Osteocyte (in vitro differentiated cells): ENCODE measurements around the gene RCSD1. TPM values are rescaled to one million over a fixed set of nuclear protein-coding genes. Genes with fewer than 3 reads are reported as not detected.
"Not testable (repeated sequence)": the region's sequence is repeated elsewhere in the genome, so short reads cannot be mapped to it uniquely, and the experiment has no call there.

Source experiments
- DNase-seq: peaks from one replicate; pipeline ENCODE4 v3.0.0; 2021; ENCODE audit warnings: mixed read lengths; ENCODE audit not compliant: unreplicated experiment; ENCODE audit errors: extremely low spot score
- H3K27ac Mint-ChIP-seq: one replicate; pipeline ENCODE4 v1.8.0; 2021; ENCODE audit warnings: mild to moderate bottlenecking, mixed read lengths; ENCODE audit not compliant: unreplicated experiment
- H3K27me3 Mint-ChIP-seq: one replicate; pipeline ENCODE4 v1.8.0; 2021; ENCODE audit warnings: mixed read lengths; ENCODE audit not compliant: unreplicated experiment
- H3K36me3 Mint-ChIP-seq: one replicate; pipeline ENCODE4 v1.8.0; 2021; ENCODE audit warnings: mixed read lengths; ENCODE audit not compliant: unreplicated experiment
- H3K4me1 Mint-ChIP-seq: one replicate; pipeline ENCODE4 v1.8.0; 2021; ENCODE audit warnings: mixed read lengths; ENCODE audit not compliant: unreplicated experiment
- H3K4me3 Mint-ChIP-seq: one replicate; pipeline ENCODE4 v1.8.0; 2021; ENCODE audit warnings: mild to moderate bottlenecking, moderate library complexity, mixed read lengths; ENCODE audit not compliant: unreplicated experiment
- H3K9me3 Mint-ChIP-seq: one replicate; pipeline ENCODE4 v1.8.0; 2021; ENCODE audit warnings: mixed read lengths; ENCODE audit not compliant: unreplicated experiment
- total RNA-seq: library from RNA; stranded (reverse); gene quantifications from 2 replicates; pipeline ENCODE4 v1.2.1, GENCODE V29; 2021
- TF ChIP-seq, protein P1 (sequence below): fragments of 200-600 bp; sonication (generic); IDR thresholded peaks from 2 replicates; pipeline ENCODE4 v1.5.0; 2021; ENCODE audit warnings: antibody characterized with exemption, mild to moderate bottlenecking, moderate library complexity

Gene RCSD1
- total RNA-seq, 1 donor from 2014 or later = not detected

DNA sequence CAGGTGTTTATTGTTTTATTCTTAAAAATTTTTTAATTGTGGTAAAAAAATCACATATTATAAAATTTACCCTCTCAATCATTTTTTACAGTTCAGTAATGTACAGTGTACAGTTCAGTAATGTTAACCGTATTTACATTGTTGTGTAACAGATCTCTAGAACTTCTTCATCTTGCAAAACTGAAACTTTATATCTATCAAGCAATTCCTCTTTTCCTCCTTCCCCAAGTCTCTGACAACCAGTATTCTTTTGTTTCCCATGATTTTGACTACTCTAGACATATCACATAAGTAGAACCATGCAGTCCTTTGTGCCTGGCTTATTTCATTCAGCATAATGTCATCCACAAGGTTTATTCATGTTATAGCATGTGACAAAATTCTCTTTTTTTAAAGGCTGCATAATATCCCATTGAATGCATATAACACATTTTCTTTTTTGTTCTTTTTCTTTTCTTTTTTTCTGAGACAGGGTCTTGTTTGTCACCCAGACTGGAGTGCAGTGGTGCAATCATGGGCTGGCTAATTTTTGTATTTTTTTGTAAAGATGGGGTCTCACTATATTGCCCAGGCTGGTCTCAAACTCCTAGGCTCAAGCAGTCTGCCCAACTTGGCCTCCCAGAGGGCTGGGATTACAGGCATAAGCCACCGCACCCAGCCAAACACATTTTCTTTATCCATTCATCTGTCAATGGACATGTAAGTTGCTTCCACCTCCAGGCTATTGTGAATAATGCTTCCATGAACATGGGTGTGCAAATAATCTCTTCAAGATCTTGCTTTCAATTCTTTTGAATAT, 17.2 kb upstream of the RCSD1 start:
- Mint-ChIP-seq H3K4me3 (no peak overlapping the region), H3K27me3 (peaks cover 38% of the 10 kb centered on the region), H3K9me3 (peaks cover 6% of the 10 kb centered on the region), H3K27ac (no peak overlapping the region), H3K4me1 (peaks cover 11% of the 10 kb centered on the region), H3K36me3 (no peaks in the 10 kb centered on the region)
- peak; percentile 44 for DNase-seq
- TF ChIP-seq, protein P1, sequence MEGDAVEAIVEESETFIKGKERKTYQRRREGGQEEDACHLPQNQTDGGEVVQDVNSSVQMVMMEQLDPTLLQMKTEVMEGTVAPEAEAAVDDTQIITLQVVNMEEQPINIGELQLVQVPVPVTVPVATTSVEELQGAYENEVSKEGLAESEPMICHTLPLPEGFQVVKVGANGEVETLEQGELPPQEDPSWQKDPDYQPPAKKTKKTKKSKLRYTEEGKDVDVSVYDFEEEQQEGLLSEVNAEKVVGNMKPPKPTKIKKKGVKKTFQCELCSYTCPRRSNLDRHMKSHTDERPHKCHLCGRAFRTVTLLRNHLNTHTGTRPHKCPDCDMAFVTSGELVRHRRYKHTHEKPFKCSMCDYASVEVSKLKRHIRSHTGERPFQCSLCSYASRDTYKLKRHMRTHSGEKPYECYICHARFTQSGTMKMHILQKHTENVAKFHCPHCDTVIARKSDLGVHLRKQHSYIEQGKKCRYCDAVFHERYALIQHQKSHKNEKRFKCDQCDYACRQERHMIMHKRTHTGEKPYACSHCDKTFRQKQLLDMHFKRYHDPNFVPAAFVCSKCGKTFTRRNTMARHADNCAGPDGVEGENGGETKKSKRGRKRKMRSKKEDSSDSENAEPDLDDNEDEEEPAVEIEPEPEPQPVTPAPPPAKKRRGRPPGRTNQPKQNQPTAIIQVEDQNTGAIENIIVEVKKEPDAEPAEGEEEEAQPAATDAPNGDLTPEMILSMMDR = no peak

DNA sequence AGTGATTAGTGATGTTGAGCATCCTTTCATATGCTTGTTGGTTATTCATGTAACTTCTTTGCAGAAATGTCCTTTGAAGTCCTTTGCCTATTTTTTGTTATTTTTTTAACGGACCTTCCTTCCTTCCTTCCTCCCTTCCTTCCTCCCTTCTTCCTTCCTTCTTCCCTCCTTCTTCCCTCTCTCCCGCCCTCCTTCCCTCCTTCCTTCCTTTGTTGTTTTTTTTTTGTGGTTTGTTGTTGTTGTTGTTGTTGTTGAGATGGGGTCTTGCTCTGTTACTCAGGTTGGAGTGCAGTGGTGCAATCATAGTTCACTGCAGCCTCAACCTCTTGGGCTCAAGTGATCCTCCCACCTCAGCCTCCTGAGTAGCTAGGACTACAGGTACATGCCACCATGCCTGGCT, 16.0 kb upstream of the RCSD1 start:
- peaks cover 16% of the 10 kb centered on the region for H3K4me1 Mint-ChIP-seq
- not testable (repeated sequence) for H3K27ac Mint-ChIP-seq, H3K9me3 Mint-ChIP-seq, H3K36me3 Mint-ChIP-seq, H3K4me3 Mint-ChIP-seq, DNase-seq
- peaks cover 34% of the 10 kb centered on the region for H3K27me3 Mint-ChIP-seq

DNA sequence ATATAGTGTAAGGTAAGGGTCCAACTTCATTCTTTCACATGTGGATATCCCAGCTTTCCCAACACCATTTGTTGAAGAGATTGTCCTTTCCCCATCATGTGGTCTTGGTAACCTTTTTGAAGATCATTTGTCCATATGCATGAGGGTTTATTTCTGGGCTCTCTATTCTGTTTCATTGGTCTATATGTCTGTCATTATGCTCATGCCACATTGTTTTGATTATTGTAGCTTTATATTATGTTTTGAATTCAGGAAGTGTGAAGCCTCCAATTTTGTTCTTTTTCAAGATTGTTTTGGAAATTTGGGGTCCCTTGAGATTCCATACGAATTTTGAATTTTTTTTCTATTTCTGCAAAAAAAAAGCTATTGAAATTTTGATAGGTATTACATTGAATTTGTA, 15.2 kb upstream of the RCSD1 start:
- Mint-ChIP-seq H3K27me3 (peaks cover 28% of the 10 kb centered on the region), H3K4me3 (no peak overlapping the region), H3K4me1 (peaks cover 16% of the 10 kb centered on the region), H3K9me3 (peaks cover 6% of the 10 kb centered on the region), H3K36me3 (no peaks in the 10 kb centered on the region), H3K27ac (no peak overlapping the region)
- TF ChIP-seq, protein P1 = no peak
- no peak for DNase-seq

DNA sequence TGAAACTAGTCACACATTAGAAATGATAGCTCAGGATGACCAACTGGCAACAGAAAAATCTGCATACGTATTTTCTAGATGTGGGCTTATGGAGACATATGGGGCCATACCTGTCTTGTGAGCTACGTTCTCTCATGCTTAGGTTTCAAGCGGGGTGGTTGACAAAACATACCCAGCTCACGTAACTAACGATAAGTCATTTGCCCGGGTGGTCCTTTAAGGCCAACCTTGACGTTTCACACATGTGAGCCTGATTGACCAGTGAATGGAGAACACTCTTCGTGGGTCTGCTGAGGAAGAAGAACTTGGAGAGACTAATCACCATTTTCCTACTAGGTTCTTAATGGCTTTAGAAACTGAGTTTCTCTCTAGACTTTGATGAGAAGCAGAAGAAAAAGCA, 13.5 kb upstream of the RCSD1 start:
- H3K9me3 Mint-ChIP-seq = peaks cover 6% of the 10 kb centered on the region
- TF ChIP-seq, protein P1 = no peak
- H3K27me3 Mint-ChIP-seq = peaks cover 26% of the 10 kb centered on the region
- no peak overlapping the region for H3K27ac Mint-ChIP-seq
- H3K36me3 Mint-ChIP-seq = no peaks in the 10 kb centered on the region
- peak; percentile 23 for DNase-seq
- no peak overlapping the region for H3K4me3 Mint-ChIP-seq
- H3K4me1 Mint-ChIP-seq = peaks cover 16% of the 10 kb centered on the region

DNA sequence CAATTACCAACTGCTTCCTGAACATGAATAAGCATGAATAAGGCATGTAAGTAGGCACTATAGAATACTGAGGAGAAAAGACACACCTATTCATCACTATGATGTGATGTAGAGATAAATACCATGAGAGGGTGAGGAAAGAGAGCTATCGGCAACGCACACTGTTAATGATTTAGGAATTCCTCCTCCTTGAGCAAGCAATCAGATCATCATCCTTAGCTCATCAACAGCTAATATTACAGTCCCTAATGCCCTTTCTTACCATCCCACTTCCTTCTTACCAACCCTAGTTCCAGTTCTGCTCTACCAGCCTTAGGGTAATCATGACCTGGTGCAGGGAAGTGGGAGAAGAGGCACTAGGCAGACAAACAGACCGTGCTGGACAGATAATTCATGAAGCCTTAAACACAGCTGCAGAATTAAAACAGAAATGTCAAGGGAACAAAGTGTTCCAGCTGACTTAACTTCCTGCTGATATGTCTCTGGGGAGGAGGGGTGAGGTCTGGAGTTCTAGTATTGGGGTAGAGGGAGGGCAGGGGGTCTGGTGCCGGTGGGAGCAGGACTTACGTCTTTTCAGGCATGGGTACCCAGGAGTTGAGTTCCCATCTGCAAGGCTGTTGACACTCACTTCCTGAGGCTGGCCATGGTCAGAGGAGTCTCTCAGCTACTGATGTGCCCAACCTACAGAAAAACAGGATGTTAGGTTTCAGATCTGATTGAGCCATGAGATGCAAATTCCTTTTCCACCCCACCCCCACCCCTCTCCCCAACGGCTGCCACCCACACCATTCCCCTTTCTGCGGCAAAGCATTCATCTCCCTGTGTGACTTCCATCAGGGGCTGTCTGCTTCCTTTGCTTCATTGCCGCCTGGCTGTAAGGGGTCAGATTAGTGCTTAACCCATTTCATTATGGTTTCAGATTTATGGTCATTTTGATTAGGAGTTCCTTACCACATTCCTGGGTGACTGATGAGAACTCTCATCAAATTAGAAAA, 12.6 kb upstream of the RCSD1 start:
- H3K9me3 Mint-ChIP-seq = peaks cover 6% of the 10 kb centered on the region
- peak; percentile 40 for DNase-seq
- peaks cover 14% of the 10 kb centered on the region for H3K4me1 Mint-ChIP-seq
- no peak overlapping the region for H3K4me3 Mint-ChIP-seq
- TF ChIP-seq, protein P1 = no peak
- H3K27me3 Mint-ChIP-seq = peaks cover 23% of the 10 kb centered on the region
- no peaks in the 10 kb centered on the region for H3K36me3 Mint-ChIP-seq
- H3K27ac Mint-ChIP-seq = peak overlapping the region; percentile 32
